ENCODE data around the gene LONP2. TPM values are rescaled to one million over a fixed set of nuclear protein-coding genes. Genes with fewer than 3 reads are reported as not detected.

LONP2 gene
- total RNA-seq, 1 donor: 56.8 TPM

DNA sequence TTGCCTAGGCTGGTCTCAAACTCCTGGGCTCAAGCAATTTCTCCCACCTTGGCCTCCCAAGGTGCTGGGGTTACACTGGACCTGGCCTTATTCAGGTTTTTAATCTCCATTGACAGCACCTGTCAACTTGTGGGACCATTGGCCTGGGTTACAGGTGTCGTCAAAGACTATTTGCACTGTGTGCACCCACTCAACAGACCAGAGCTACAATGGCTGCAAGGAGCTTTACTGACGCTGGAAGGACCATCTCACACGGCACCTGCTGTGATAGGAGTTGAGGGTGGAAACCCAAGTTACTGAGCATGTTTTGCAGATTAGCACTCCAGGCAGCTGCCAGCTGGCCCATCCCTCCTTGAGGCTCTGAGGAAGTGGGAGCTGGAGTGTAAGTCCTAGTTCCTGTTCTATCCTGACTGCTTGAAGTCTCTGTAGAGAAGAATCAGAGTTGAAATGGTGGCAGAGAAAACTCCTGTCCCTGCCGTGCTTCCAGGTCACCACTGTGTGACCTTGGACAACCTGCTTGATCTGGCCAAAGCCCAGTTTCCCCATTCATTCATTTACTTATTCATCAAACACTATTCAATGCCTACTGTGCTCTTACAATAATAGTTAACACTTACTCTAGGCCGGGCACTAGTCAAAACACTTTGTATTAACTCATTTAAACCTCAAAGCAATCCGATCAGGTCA is 42.4 kb upstream of the LONP2 start:
- Histone ChIP-seq H3K4me2 (ENCODE audit: insufficient read depth, low read length) (no peak overlapping the region), H3K27ac (ENCODE audit: low read depth, low read length) (no peak overlapping the region), H3K36me3 (ENCODE audit: insufficient read depth, low read length) (no peaks in the 10 kb centered on the region), H3K27me3 (ENCODE audit: insufficient read depth, low read length) (no peaks in the 10 kb centered on the region), H2AFZ (ENCODE audit: low read length) (no peak overlapping the region), H3K4me1 (ENCODE audit: insufficient read depth, low read length) (no peaks in the 10 kb centered on the region), H3K4me3 (ENCODE audit: insufficient read depth, low read length) (no peak overlapping the region), H4K20me1 (ENCODE audit: insufficient read depth, low read length) (no peaks in the 10 kb centered on the region), H3K9me3 (ENCODE audit: low read depth, low read length) (no peaks in the 10 kb centered on the region), H3K79me2 (ENCODE audit: insufficient read depth, low read length) (no peaks in the 10 kb centered on the region)
- TF ChIP-seq, protein P1, sequence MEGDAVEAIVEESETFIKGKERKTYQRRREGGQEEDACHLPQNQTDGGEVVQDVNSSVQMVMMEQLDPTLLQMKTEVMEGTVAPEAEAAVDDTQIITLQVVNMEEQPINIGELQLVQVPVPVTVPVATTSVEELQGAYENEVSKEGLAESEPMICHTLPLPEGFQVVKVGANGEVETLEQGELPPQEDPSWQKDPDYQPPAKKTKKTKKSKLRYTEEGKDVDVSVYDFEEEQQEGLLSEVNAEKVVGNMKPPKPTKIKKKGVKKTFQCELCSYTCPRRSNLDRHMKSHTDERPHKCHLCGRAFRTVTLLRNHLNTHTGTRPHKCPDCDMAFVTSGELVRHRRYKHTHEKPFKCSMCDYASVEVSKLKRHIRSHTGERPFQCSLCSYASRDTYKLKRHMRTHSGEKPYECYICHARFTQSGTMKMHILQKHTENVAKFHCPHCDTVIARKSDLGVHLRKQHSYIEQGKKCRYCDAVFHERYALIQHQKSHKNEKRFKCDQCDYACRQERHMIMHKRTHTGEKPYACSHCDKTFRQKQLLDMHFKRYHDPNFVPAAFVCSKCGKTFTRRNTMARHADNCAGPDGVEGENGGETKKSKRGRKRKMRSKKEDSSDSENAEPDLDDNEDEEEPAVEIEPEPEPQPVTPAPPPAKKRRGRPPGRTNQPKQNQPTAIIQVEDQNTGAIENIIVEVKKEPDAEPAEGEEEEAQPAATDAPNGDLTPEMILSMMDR (IDR thresholded peaks at IDR 0.05; ENCODE audit: extremely low read depth, low read depth, low read length): no peak
- no peak for DNase-seq (ENCODE audit: insufficient read length, low spot score, missing footprints)

DNA sequence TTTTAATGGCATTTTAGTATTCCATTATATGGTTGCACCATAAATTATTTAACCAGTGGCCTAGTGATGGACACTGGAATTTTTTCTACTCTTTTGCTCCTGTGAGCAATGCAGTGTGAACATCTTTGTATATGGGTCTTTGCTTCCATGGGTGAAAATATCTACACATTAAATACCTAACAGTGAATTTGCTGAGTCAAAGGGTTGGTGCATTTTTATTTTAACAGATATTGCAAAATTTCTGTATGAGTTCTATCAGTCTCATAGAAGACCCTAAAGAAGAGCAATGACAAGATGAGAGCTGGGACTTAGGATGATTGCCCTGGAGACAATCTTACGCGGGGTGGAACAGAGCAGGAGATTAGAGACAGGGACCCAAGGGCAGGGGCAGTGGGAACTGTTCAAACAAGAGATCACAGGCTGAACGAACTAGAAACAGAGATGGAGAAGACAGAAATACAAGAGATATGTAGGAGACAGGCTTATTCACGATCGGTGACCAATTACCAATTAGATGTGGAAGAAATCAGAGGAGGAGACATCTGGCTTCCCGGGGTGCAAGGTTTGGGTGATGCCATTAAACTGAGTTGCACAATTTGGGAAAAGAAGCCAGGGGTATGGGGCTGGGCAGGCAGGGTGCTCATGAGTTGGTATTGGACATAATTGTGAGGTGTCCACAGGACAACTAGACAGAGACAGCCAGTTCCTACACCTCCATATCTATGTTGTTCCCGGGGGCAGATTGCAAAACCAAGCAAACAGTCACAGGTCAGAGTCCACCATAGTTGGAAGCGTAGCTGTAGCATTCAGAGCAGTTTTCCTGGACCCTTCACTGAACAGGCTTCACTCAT is 39.9 kb upstream of the LONP2 start:
- DNase-seq (ENCODE audit: insufficient read length, low spot score, missing footprints): no peak
- H3K4me1 ChIP-seq (ENCODE audit: insufficient read depth, low read length): no peaks in the 10 kb centered on the region
- H3K27ac ChIP-seq (ENCODE audit: low read depth, low read length): no peak overlapping the region
- H3K27me3 ChIP-seq (ENCODE audit: insufficient read depth, low read length): no peaks in the 10 kb centered on the region
- H3K4me3 ChIP-seq (ENCODE audit: insufficient read depth, low read length): no peak overlapping the region
- TF ChIP-seq, protein P1 (IDR thresholded peaks at IDR 0.05; ENCODE audit: extremely low read depth, low read depth, low read length): no peak
- no peaks in the 10 kb centered on the region for H3K79me2 ChIP-seq (ENCODE audit: insufficient read depth, low read length)
- H3K9me3 ChIP-seq (ENCODE audit: low read depth, low read length): no peaks in the 10 kb centered on the region
- H3K36me3 ChIP-seq (ENCODE audit: insufficient read depth, low read length): no peaks in the 10 kb centered on the region
- H4K20me1 ChIP-seq (ENCODE audit: insufficient read depth, low read length): no peaks in the 10 kb centered on the region
- H3K4me2 ChIP-seq (ENCODE audit: insufficient read depth, low read length): no peak overlapping the region
- no peak overlapping the region for H2AFZ ChIP-seq (ENCODE audit: low read length)

DNA sequence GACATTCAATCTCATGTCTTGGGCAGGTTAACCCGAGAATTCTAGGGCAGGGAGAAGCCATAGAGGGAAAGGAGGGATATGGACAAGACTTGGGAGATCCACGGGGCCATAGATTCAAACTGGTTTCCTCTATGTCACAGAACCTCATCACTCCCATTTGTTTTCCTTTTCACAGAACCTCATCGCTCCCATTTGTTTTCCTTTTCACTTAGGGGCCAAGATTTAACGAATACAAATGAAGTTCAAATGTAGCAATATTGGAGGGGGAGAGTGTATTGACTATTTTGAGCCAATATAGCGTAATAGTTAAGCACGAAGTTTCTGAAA is 39.3 kb upstream of the LONP2 start:
- H3K4me1 ChIP-seq (ENCODE audit: insufficient read depth, low read length): no peaks in the 10 kb centered on the region
- no peak overlapping the region for H3K4me2 ChIP-seq (ENCODE audit: insufficient read depth, low read length)
- no peak overlapping the region for H2AFZ ChIP-seq (ENCODE audit: low read length)
- no peaks in the 10 kb centered on the region for H3K27me3 ChIP-seq (ENCODE audit: insufficient read depth, low read length)
- no peaks in the 10 kb centered on the region for H3K9me3 ChIP-seq (ENCODE audit: low read depth, low read length)
- no peaks in the 10 kb centered on the region for H4K20me1 ChIP-seq (ENCODE audit: insufficient read depth, low read length)
- H3K4me3 ChIP-seq (ENCODE audit: insufficient read depth, low read length): no peak overlapping the region
- DNase-seq (ENCODE audit: insufficient read length, low spot score, missing footprints): no peak
- no peaks in the 10 kb centered on the region for H3K79me2 ChIP-seq (ENCODE audit: insufficient read depth, low read length)
- H3K36me3 ChIP-seq (ENCODE audit: insufficient read depth, low read length): no peaks in the 10 kb centered on the region
- H3K27ac ChIP-seq (ENCODE audit: low read depth, low read length): no peak overlapping the region
- TF ChIP-seq, protein P1 (IDR thresholded peaks at IDR 0.05; ENCODE audit: extremely low read depth, low read depth, low read length): no peak

DNA sequence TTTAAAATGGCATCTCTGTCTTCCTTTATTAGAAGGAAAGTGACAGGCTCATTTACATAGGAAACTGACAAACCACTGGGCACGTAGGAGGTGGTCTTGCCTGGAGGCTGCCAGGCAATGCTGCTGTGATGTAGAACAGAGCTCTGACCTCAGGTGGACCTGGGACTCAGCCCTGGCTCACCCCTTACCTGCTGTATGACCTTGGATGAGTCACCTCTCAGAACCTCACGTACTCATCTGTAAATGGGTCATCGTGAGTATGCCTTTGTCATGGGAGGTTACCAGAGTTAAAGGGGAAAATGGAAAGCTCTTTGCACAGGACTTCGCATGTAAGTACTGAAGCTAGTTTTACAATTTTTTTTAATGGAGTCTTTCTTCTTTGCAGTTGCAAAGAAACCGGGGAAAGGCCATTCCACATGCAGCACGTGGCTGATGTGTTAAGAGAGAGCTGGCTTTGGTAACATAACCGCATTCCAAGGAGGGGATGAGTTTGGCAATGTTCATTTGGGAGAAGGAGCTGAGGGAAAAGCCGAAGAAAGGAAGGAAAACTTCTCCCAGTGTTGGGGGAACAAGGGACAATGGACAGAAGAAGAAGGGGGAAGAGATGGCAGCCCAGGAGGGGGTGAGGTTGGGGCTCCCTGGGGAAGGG is 37.4 kb upstream of the LONP2 start:
- H4K20me1 ChIP-seq (ENCODE audit: insufficient read depth, low read length): no peaks in the 10 kb centered on the region
- H3K4me3 ChIP-seq (ENCODE audit: insufficient read depth, low read length): no peak overlapping the region
- H3K4me2 ChIP-seq (ENCODE audit: insufficient read depth, low read length): no peak overlapping the region
- TF ChIP-seq, protein P1 (IDR thresholded peaks at IDR 0.05; ENCODE audit: extremely low read depth, low read depth, low read length): no peak
- H3K27me3 ChIP-seq (ENCODE audit: insufficient read depth, low read length): no peaks in the 10 kb centered on the region
- H2AFZ ChIP-seq (ENCODE audit: low read length): no peak overlapping the region
- no peaks in the 10 kb centered on the region for H3K4me1 ChIP-seq (ENCODE audit: insufficient read depth, low read length)
- H3K36me3 ChIP-seq (ENCODE audit: insufficient read depth, low read length): no peaks in the 10 kb centered on the region
- H3K9me3 ChIP-seq (ENCODE audit: low read depth, low read length): no peaks in the 10 kb centered on the region
- no peak overlapping the region for H3K27ac ChIP-seq (ENCODE audit: low read depth, low read length)
- H3K79me2 ChIP-seq (ENCODE audit: insufficient read depth, low read length): no peaks in the 10 kb centered on the region
- peak; percentile 85 for DNase-seq (ENCODE audit: insufficient read length, low spot score, missing footprints)

Measured in osteoblast (primary cell).